ENCODE measurements around the gene GLUD1.
"Not testable (repeated sequence)": the region's sequence is repeated elsewhere in the genome, so short reads cannot be mapped to it uniquely, and the experiment has no call there.

GLUD1 gene

DNA sequence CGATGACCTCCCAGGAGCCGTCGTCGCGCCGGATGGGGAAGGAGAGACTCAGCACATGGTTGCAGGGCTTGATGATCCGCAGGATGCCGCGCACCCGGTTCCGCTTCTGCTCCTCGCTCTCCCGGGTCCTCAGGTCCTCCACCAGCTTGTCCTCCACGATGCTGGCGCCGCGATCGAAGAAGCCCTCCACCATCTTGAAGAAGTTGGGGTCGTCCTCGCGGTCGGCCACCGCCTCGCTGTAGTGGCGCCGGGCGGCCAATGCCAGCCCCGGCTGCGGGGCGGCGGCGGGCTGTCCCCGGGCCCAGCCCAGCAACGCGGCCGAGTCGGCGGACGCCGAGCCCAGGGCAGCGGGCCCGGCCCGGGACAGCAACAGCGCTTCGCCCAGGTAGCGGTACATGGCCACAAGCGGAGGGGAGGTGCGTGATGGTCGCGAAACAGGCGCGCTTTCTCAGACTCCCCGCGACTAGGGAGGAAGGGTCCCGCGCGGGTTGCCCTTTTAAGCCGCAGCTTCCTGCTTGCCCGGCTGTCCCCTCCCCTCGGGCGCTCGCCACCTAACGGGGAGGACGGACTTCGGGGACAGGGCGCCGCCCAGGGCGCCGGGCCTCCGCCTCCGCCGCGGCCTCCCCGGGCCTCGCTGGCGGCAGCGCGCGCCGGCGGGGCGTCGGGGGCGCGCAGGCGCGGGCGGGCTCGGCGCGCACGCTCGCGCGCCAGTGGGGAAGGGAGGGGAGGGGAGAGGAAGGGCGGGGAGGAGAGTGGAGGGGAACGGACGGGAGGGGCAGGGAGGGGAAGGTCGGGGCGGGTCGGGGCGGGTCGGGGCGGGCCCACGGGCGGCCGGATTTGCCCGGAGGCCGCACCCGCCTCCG is at the start of gene GLUD1, which contains the start of gene SHLD2:
Gene GLUD1 (minus strand): TSS at position 471 of the 863 bp plus-strand sequence. CDS start 74 bp downstream, at position 397.
Gene SHLD2 (plus strand): TSS at position 834 of the 863 bp plus-strand sequence. CDS start 56,149 bp downstream, outside the sequence.
- DNase-seq (ENCODE audit: low spot score) = peak; percentile 91

DNA sequence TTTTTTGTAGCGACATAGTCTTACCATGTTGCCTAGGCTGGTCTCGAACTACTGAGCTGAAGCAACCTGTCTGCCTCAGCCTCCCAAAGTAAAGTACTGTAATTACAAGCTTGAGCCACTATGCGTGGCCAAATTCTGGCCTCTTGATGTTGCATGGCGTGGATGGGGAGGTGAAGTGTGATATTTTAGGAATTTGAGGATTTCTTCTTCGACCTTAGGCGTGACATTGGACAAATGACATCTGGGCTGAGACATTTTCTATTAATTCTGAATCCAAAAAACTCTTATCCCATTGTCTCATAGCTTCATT is 48.4 kb upstream of the GLUD1 start:
- DNase-seq (ENCODE audit: low spot score) = not testable (repeated sequence)

DNA sequence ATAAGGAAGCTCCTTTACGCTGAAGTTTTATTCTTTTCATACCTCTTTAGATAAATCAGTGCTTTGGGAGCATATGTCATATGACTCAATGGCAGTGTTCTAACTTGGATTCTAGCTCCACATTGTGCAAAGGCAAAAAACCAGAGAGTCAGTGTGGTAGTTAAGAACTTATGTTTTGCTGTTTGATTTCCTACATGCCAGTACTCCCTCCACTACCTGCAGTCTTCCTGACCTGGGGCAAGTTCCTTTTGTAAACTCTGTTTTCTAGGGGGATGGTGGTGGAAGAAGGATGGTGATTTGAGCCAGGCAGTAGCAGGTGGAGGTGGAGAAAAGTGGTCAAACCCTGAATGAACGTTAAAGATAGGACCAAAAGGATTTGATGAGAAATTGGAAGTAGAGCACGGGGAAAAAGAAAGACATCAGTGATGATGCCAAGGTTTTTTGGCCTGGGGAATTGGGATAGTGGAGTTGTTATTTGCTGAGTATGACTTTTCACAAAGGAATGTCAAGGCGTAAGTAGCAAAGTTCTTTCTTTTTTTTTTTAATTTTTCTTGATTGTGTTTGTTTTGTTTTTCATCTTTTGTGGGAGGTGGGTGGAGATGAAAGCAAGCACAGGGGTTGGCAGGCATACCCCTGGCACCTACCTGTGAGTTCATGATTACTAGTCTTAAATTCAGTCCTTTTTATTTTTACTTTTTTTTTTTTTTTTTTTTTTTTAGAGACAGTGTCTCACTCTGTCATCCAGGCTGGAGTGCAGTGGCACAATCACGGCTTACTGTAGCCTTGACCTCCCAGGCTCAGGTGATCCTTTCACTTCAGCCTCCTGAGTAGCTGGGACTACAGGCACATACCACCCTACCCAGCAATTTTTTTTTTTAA is 47.8 kb upstream of the GLUD1 start:
- not testable (repeated sequence) for DNase-seq (ENCODE audit: low spot score)

DNA sequence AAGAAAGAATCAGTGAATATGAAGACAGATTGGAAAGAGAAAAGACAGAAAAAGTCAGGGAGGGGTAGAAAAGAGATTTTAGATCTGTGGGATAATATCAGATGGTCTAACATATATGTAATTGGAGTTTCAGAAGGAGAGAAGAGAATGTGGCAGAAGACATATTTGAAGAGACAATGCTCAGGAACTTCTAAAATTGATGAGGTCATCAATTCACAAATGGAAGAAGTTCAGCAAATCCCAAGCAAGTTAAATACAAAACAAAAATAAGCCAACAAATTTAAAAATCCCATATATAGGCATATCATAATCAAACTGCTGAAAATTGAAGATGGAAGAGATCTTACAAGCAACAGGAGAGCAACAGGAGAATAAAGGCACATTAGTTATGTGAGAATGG is 42.8 kb upstream of the GLUD1 start:
- not testable (repeated sequence) for DNase-seq (ENCODE audit: low spot score)

DNA sequence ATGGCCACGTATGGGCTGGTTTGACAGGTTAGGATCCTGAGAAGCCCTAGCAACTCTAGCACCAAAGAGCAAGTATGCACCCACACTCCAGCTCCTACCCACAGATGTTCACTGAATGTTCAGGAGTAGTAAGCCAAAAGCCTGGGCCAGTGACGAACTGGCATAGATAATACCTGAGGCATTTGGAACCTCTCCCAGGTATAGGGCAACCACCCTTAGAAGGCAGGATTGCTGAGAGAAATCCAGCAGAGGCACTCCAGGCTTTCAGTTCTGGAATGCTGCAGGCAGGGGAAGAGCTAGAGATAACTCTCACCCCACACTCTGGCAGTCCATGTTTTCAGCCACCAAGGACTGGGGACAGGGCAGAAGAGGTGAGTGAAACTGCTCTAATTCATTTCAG is 39.8 kb upstream of the GLUD1 start:
- DNase-seq (ENCODE audit: low spot score) = not testable (repeated sequence)

DNA sequence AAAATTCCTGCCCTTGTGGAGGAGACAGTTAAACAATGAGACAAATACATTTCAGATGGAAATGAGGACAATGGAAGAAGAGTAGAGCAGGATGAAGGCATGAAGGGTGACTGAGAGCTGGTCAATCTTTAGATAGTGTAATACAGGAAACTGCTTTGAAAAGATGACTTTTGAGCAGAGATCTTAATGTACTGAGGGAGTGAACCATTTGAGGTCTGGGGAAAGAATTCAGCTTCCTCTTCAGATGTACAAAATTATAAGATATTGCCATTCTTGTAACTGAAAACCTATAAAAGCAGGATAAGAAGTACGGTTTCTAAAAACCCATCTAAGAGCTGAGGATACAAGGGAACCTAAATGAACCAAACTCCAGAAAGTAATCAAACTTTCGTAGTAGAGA is 39.3 kb upstream of the GLUD1 start:
- DNase-seq (ENCODE audit: low spot score) = not testable (repeated sequence)

DNA sequence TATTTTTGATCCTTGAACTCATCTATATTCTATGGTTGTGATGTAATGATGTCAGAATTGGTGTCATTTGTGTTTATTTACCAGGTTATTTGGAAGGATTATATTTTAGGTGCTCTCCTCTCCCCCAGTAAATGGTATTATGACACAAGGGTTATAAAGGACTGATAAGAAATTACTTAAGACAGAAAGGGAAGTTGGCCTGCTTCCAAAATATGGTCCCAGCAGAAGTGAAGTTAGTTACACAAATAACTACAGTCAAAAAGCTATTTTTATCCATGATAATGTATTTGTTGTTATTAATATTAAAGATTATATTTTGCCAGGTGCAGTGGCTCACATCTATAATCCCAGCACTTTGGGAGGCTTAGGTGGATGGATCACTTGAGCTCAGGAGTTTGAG is 37.5 kb upstream of the GLUD1 start:
- not testable (repeated sequence) for DNase-seq (ENCODE audit: low spot score)

DNA sequence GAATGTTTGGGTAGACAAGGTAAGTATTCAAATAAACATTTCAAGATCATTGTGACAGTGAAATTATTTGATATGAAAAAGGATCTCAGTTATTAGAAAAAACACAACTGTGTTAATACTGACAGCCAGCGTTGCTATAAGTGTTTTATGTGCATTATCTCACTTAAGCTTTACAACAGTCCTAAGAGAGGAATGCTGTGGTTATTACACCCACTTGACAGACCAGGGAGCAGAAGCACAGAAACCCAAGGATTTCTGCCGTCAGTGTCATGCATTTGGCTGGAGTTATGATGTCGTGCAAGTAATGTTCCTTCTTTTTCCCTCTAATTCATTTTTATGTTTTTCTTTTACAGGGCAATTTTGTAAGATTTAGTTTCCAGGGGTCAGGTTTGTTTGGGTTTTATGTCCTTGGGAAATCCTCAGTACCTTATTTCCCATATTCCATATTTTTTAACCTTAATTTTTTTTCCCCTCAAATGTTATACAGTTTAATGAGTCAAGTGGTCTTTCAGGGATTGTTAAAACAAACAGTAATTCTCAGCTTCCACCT is 33.0 kb upstream of the GLUD1 start:
- DNase-seq (ENCODE audit: low spot score) = not testable (repeated sequence)

DNA sequence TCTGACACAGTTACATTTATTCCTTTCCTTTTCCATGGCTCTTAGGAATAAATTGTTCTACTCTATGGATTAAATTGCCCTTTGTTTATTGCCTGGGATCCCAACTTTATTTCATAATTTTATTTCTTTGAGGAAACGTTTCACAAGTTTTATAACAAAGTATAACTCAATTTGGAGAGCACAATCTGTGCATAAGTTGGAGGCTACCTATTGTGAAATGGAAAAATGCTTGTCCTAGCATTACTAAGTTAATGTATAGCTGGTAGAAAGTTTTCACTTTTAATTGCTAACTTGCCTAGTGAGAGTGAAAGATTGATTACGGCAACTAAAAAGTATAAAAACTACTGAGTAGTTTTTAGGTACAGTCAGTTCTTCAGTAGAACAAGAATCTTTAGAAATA is 32.4 kb upstream of the GLUD1 start:
- DNase-seq (ENCODE audit: low spot score) = not testable (repeated sequence)

DNA sequence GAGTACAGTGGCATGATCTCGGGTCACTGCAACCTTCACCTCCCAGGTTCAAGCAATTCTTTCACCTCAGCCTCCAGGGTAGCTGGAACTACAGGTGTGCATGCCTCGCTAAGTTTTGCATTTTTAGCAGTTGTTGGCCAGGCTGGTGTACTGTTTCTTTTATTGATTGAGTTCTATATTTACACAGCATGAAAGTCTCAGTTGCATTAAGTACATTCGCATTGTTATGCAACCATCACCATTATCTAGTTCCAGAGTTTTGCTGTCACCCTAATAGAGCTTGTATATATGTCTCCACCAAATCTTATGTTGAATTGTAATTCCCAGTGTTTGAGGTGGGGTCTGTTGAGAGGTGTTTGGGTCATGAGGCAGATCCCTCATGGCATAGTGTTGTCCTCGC is 28.7 kb upstream of the GLUD1 start:
- not testable (repeated sequence) for DNase-seq (ENCODE audit: low spot score)

DNA sequence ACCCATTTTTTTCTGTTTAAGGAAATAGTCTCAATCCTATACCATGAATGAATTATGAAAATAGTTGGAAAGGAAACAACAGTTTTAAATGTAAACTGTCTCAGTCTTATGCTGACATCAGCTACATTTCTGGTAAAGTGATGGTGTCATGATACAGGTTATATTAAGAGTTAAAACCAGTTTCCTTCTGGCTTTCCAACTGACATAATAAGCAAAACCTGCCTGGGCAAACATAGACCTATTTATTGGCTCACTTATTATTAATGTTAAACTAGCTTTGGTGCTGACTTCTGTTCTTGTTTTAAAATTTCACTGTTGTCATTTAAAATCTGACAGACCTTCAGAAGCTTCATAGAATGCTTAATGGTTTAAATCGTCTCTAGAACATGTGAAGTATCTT is 24.4 kb upstream of the GLUD1 start:
- not testable (repeated sequence) for DNase-seq (ENCODE audit: low spot score)

DNA sequence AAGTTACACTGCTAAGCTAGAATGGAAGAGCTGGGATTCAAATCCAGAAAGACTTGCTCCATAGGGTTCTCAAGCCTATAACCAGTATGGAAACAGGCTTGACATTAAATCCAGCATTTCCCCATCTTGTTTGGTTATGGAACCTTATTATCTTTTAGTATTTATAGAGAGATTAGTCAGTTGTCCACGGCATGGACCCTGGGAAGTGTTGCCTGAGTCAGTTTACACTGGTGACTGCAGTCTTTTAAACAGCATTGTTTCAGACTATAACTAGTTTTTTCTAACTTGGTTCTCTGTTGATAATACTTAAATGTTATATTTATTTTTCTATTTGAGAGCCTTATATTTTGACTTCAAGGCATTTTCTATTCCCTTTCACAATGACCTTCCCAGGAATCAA is 23.5 kb upstream of the GLUD1 start:
- DNase-seq (ENCODE audit: low spot score) = not testable (repeated sequence)

DNA sequence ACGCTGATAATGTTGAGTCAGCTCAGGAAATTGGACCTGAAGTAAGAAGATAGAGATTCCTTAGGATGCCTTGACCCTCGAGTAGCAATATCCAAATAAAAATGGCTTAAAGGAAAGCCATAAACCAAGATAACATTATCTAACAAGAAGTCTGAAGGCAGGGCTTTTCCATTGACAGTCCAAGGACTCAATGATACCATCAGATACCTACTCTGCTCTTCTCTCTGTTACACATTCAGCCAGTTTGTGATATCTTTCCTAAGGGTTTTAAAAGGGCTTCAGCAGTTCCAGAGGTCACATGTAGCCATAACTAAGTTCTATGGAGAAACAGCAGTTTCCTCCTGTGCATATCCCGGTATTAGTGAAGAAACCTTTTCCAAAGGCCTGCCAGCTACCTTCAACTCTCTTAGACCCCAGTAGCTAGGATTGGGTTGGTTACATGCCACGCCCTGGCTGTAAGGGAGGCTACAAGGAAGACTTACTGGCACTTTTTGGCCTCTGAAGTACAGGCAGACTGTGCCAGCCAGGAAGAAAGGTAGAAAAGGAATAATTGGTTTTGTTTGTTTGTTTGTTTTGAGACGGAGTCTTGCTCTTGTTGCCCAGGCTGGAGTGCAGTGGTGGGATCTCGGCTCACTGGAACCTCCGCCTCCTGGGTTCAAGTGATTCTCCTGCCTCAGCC is 10.9 kb upstream of the GLUD1 start:
- no peak for DNase-seq (ENCODE audit: low spot score)

DNA sequence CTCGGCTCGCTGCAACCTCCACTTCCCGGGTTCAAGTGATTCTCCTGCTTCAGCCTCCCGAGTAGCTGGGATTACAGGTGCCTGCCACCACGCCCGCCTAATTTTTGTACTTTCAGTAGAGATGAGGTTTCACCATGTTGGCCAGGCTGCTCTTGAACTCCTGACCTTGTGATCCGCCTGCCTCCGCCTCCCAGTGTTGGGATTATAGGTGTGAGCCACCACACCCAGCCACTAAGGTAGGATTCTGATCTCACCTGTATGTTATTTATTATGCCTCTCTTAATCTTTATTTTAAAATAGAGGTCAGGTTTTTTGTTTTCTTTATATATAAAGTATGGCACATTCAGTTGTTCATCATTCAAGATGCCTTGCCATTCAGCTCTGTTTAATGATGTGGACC is 10.1 kb upstream of the GLUD1 start:
- not testable (repeated sequence) for DNase-seq (ENCODE audit: low spot score)

DNA sequence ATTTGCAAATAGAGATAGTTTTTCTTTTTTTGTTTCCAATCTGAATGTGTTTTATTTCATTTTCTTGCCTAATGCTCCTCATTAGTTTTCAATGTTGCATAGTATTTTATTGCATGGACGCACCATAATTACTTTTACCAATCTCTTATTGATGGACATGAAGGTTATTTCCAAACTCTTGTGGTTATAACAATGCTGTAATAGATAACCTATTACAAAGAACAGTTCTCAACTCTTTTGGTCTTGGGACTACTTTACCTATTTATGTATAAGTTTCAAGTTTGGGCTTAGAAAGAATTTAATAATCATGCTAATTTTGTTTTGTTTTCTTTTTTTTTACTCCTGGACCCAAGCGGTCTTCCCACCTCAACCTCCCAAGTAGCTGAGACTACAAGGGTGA is 7.4 kb upstream of the GLUD1 start:
- DNase-seq (ENCODE audit: low spot score) = no peak

DNA sequence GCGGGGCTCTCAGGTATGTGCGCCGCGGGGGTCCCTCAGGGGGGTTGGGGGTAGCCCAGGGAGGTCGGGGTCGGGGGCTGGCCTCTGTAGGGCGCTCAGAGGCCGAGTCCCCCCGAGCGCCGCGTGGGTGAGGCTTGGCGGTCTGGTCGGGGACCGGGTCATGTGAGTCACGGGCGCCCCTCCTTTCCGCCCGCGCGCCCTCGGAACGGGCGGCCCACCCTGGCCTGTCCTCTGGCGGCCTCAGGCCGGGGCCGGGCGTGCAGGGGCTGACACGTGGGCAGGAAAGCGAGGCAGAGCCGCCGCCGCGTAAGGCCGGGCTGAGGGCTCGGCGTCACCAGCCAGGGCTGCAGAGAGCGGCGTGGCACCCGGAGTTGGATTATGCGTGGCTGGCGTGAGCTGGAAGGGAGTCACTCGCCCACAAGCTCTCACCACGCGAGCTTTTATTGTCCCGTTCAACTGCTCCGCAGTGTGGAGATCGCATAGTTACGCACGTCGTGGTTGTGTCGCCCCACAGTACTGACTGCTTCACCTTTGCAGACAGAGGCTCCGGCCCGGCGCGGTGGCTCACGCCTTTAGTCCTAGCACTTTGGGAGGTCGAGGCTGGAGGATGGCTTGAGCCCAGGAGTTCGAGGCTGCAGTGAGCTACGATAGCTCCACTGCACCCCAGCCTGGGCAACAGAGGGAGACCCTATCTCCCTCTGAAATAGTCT is 748 bp upstream of the GLUD1 start:
- DNase-seq (ENCODE audit: low spot score) = peak; percentile 70

DNA sequence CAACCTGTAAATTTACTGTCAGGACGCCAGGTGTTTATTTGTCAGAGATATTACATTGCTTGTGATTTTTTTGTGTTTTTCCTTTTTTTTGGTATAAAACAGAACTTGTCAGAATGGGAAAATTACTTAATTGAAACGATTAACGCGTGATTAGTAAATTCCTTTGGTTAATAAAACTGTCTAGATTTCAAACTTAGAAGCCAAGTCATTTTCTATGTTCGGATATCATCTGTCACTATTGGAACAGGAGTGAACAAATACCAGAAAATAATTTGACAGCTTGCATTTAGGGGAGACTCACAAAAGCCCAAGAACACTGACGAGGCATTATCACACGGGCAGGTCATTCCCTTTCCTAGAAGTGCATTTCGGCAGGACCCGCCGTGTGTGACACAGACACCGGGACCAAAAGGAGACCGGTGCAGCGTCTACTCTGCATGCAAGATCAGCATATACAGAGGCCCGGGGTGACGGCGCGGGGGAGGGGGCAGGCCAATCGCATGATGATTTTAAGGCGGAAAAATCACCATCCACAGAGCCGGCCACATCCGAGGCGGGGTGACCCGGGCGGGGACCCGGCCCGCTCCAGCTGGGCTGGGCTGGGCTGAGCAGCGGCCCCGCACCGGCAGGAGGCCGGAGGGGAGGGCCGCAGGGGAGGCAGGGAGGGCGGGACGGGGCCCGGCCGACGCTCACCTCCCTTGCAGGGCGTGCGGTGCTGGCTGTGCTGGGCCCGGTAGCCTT is 841 bp downstream of the GLUD1 start:
- peak; percentile 45 for DNase-seq (ENCODE audit: low spot score)

DNA sequence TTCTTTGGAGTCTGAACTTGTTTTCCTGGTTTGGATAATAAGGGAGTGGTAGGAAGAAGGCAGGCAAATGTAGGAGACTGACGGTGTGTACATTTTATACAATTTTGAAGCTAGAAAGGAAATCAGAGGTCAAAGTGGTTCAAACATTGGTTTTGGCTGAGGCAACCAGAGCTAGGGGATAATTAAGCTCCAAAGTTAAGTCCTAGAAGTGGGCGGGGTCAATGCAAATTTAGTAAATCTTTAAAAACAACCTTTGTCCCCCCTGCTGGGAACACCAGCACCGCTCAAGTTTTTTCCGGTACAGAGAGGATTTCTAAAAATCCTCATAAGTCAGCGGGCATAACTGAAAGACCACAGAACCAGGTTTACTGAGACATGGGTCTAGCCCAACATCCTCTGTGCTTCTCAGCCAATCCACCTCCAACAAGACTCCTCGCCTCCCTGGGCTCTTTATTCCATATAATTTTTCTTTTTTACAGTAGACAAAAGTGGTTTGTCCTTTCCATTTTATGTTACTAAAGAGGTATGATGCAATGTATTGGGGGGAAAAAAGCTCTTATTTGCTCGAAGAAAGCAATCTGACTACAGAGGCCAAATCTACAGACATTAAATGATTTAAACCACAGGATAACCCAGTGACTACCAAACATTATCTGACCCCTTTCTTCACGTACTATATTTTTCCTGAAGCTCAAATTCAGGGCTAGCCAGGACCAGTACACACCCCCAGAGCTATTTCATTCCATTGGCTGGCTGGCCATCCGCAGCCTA is 1.6 kb downstream of the GLUD1 start:
- no peak for DNase-seq (ENCODE audit: low spot score)

DNA sequence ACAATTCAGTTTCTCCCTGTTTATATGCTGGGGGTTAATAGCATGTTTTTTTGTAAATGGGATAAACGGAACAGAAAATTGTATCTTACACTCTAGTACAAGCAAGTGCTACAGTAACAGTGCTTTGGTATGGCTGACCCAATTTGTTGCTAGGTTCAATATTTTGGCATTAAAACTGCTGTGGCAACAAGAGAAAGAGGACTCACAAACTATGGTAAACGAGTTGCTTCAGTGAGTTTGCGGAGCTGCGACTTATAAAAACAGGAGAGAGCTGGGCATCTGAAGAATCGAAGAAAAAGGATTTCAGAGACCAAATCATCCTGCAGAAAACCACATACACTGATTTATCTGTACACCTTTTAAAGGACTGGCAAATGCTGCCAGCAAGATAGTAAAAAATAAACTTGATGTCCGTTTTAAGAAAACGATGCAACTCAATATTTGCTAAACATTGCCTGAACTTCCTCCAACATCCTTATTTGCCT is 2.2 kb downstream of the GLUD1 start:
- DNase-seq (ENCODE audit: low spot score) = no peak

DNA sequence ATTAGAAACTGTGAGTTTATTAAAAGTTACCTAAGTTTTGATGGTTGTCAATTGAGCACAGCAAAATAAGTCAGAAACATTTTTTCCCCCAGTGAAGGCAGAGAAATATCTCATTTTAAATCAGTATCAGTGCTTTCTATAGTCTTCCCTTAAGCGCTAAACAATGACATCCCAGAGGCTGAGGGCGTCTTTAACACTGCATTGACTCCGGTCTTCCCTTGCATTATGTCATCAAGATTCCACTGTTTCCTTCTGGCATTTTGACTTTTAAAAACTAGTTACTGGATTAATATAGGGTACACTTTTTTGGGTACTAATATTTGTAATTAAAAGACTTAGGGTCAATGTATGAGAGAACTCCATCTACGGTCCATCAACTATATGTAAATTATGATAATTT is 3.9 kb downstream of the GLUD1 start:
- no peak for DNase-seq (ENCODE audit: low spot score)
